GM10248 (cell line): ENCODE measurements around the gene PLEKHH1.

Experiments
- CTCF ChIA-PET: fragments of 300-600 bp; sonication (Branson Sonifier 250); formaldehyde crosslinking; extraction: SDS; loops from one replicate; lab custom pipeline; 2021; ENCODE audit warnings: antibody characterized with exemption; lab: Yijun Ruan, JAX
- POLR2A ChIA-PET: fragments of 350-650 bp; sonication (Branson Sonifier 250); formaldehyde crosslinking; extraction: SDS; loops from one replicate; lab custom pipeline; 2020; ENCODE audit warnings: antibody characterized with exemption; lab: Yijun Ruan, JAX
- DNase-seq: peaks from one replicate; pipeline ENCODE4 v3.0.0; 2012; ENCODE audit errors: extremely low spot score
- CTCF ChIP-seq: IDR thresholded peaks from 2 replicates; pipeline ENCODE4 v1.5.1; 2012; ENCODE audit warnings: mild to moderate bottlenecking, low read depth; ENCODE audit errors: extremely low read depth, missing control alignments, control extremely low read depth

The PLEKHH1 gene

GRCh38 chr14:67555518-67556090 lies 22.5 kb downstream of the PLEKHH1 start:
- no peak for DNase-seq
- POLR2A ChIA-PET, result no interaction called here
- CTCF ChIA-PET, result interaction anchor here (1.1 to 38.5 kb wide), 6 partner anchors 11 to 126 kb away, joined by 3 to 695 read pairs (median 8); no protein-coding TSS in a partner anchor
- TF ChIP-seq CTCF, result no peak

- POLR2A ChIA-PET, result no interaction called here
- no peak for DNase-seq
- TF ChIP-seq CTCF, result no peak
- CTCF ChIA-PET, result interaction anchor here (1.1 to 38.5 kb wide), 8 partner anchors 9 to 128 kb away, joined by 3 to 695 read pairs (median 5); no protein-coding TSS in a partner anchor
Observed at GRCh38 chr14:67556671-67557070, 23.6 kb downstream of the PLEKHH1 start.

GRCh38 chr14:67557118-67557517 lies 24.0 kb downstream of the PLEKHH1 start:
- no peak for TF ChIP-seq CTCF
- no peak for DNase-seq
- ChIA-PET CTCF (interaction anchor here (0.6 to 38.5 kb wide), 8 partner anchors 9 to 128 kb away, joined by 3 to 695 read pairs (median 4); no protein-coding TSS in a partner anchor), POLR2A (no interaction called here)

- ChIA-PET POLR2A (no interaction called here), CTCF (interaction anchor here (0.6 to 38.5 kb wide), 7 partner anchors 9 to 129 kb away, joined by 3 to 695 read pairs (median 4); no protein-coding TSS in a partner anchor)
- no peak for TF ChIP-seq CTCF
- no peak for DNase-seq
Observed at GRCh38 chr14:67557656-67558055, 24.6 kb downstream of the PLEKHH1 start.

GRCh38 chr14:67559639-67560038 lies 26.5 kb downstream of the PLEKHH1 start:
- DNase-seq, result no peak
- TF ChIP-seq CTCF, result no peak
- ChIA-PET CTCF (interaction anchor here (1.2 to 38.5 kb wide), 5 partner anchors 11 to 145 kb away, joined by 4 to 695 read pairs (median 6); no protein-coding TSS in a partner anchor), POLR2A (no interaction called here)

- no peak for TF ChIP-seq CTCF
- CTCF ChIA-PET, result interaction anchor here (1.2 to 38.5 kb wide), 5 partner anchors 9 to 143 kb away, joined by 3 to 695 read pairs (median 5); no protein-coding TSS in a partner anchor
Observed at GRCh38 chr14:67562025-67562775, 29.1 kb downstream of the PLEKHH1 start.

More at GRCh38 chr14:67562025-67562775, 29.1 kb downstream of the PLEKHH1 start:
- POLR2A ChIA-PET, result no interaction called here
- no peak for DNase-seq
